ENCODE data around the gene IL32.

The IL32 gene

DNA sequence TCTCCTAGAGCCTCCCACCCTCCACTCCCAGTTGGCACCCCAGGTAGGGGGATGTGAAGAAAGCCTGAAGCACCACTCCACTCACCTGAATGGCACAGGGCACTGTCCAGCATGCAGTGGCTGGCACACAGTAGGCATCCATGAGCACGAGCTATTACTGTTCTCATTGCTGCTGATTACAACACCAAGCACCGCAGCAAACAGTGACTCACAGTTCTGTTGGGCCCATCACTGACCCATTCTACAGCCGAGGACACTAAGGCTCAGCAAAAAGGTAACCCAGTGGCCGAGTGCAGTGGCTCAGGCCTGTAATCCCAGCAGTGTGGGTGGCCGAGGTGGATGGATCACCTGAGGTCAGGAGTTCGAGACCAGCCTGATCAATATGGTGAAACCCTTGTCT is 30.9 kb downstream of the IL32 start:
- DNase-seq = no peak

DNA sequence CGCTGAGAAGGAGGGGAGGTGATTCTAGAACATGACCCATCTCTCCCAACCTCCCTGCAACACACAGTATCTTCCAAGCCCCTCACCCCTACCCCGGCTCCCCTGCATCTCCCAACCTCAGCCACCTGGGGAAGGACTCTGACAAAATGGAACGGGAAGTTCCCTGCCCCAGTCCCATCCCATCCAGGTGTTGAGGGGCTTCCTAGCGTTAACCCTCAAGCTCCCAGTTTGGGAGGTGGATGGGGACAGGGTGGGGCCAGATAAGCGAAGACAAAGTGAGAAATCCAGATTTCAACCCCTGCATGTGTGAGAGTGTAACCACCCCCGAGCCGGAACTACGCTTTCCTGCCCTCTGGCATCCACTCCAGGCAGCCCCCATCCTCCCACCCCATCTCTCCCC is 31.8 kb downstream of the IL32 start:
- Mint-ChIP-seq H3K4me1 (peaks cover 38% of the 10 kb centered on the region), H3K36me3 (ENCODE audit: low read depth) (no peaks in the 10 kb centered on the region), H3K9me3 (no peaks in the 10 kb centered on the region), H3K27me3 (peaks cover 4% of the 10 kb centered on the region), H3K27ac (no peak overlapping the region), H3K4me3 (no peak overlapping the region)
- ATAC-seq = no peak
- DNase-seq = no peak

More for the DNA sequence above, 30.9 kb downstream of the IL32 start:
- Mint-ChIP-seq H3K9me3 (no peaks in the 10 kb centered on the region), H3K4me1 (peaks cover 29% of the 10 kb centered on the region), H3K27me3 (peaks cover 4% of the 10 kb centered on the region), H3K36me3 (ENCODE audit: low read depth) (no peaks in the 10 kb centered on the region), H3K4me3 (no peak overlapping the region), H3K27ac (no peak overlapping the region)
- no peak for ATAC-seq

DNA sequence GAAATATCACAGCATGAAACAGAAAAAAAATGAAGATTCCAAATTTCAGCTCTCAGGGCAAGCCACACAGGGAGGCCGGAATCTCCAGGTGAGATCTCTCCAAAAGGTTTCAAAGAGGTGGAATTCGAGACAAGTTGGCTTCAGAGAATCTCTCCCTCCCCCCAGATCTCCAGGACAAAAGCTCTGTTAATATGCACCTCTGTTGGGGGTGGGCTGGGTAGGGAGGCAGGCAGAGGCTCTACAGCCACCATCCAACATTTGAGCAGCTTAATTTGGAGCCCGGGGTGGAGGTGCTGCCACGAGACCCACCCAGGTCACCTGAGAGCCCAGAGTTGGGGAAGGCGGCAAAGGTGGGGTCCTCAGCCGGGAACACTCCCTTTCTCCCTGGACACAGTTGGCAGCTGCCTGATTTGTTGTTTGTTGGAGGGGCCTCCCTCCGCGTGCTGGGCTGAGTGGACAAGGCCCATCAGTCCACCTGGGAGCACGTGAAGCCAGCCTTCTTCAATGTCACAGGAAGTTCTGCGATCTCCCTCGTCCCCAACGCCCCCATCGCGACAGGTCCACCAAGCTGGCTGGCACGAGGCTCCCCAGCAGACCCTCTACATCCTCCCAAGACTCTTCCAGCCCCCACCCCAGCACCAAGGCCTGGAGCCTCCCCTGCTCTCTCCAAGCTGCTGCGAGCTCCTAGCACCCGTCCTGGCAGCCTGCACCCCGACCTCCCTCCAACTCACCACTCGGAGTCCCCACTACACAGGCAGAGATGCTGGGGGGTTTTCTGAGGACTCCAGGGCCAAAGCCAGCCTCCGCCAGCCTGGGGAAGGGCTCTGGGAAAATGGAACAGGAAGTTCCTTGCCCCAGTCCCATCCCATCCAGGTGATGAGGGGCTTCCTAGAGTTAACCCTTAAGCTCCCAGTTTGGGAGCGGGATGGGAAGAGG is 33.3 kb downstream of the IL32 start, which contains the start of gene ZSCAN10:
Gene ZSCAN10, minus strand, starts transcription at position 836 of the 936 bp plus-strand sequence. CDS start 6,357 bp downstream, outside the sequence.
- Mint-ChIP-seq H3K27ac (peak within 1 kb of the TSS; percentile 82), H3K27me3 (peaks cover 4% of the 10 kb centered on the region), H3K36me3 (ENCODE audit: low read depth) (no peaks in the 10 kb centered on the region), H3K9me3 (no peaks in the 10 kb centered on the region), H3K4me1 (peaks cover 40% of the 10 kb centered on the region), H3K4me3 (peak within 1 kb of the TSS; percentile 71)
- ATAC-seq (no peak), DNase-seq (no peak)

DNA sequence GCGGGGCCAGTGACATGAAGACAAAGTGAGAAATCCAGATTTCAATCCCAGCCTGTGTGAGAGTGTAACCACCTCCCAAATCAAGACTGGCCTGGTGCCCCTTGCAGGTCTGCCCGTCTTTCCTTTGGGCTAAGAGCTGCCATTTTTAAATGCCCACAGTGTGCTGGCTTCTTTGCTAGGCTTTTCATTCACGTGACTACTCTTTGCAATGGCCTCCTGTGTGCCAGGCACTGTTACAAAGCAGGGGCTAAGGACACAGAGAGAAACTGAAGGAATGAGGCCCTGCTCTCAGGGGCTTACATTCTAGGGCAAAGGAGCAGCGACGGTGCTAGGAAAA is 33.9 kb downstream of the IL32 start:
- Mint-ChIP-seq H3K4me1 (peaks cover 40% of the 10 kb centered on the region), H3K4me3 (no peak overlapping the region), H3K27ac (no peak overlapping the region), H3K9me3 (no peaks in the 10 kb centered on the region), H3K36me3 (ENCODE audit: low read depth) (no peaks in the 10 kb centered on the region), H3K27me3 (peaks cover 4% of the 10 kb centered on the region)
- no peak for ATAC-seq
- DNase-seq = no peak

DNA sequence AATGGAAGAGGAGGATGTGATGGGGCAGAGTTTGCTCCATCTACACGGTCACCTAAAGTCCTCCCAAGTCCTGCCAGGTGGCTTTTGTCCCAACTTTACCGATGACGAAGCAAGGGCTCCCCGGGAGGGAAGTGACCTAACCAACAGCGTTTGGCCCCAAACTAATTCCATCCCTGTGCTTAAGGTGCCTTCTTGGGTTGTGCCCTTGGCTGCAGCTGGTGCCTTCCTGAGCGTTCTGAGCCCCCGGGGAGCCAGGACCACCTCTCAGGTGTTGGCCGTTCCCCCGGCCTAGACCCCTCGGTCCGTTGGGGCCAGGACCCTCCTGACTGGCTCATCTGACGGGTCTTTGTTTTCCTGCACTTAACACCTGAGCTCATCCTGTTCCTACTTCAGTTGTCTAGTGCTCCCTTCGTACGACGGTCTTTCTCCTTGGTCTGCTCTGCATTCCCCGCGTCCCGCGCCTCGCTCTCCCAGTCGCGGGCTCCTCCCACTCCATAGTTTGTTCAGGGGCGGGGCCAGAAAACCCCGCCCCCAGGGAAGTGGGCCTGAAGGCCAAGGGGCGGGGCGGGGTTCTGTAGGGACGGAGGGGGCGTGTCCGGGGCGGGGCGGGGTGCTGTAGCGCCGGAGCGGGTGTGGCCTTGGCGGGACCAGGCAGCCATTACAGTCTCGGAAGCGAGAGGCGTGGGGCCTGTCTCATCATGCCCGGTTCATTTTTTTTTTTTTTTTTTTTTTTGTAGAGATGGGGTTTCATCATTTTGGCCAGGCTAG is 34.5 kb downstream of the IL32 start:
- peak overlapping the region; percentile 82 for H3K27ac Mint-ChIP-seq
- H3K4me1 Mint-ChIP-seq = peaks cover 35% of the 10 kb centered on the region
- ATAC-seq (peak; percentile 77), DNase-seq (peak; percentile 94)
- H3K9me3 Mint-ChIP-seq = no peaks in the 10 kb centered on the region
- peaks cover 4% of the 10 kb centered on the region for H3K27me3 Mint-ChIP-seq
- H3K4me3 Mint-ChIP-seq = peak overlapping the region; percentile 71
- H3K36me3 Mint-ChIP-seq (ENCODE audit: low read depth) = no peaks in the 10 kb centered on the region

DNA sequence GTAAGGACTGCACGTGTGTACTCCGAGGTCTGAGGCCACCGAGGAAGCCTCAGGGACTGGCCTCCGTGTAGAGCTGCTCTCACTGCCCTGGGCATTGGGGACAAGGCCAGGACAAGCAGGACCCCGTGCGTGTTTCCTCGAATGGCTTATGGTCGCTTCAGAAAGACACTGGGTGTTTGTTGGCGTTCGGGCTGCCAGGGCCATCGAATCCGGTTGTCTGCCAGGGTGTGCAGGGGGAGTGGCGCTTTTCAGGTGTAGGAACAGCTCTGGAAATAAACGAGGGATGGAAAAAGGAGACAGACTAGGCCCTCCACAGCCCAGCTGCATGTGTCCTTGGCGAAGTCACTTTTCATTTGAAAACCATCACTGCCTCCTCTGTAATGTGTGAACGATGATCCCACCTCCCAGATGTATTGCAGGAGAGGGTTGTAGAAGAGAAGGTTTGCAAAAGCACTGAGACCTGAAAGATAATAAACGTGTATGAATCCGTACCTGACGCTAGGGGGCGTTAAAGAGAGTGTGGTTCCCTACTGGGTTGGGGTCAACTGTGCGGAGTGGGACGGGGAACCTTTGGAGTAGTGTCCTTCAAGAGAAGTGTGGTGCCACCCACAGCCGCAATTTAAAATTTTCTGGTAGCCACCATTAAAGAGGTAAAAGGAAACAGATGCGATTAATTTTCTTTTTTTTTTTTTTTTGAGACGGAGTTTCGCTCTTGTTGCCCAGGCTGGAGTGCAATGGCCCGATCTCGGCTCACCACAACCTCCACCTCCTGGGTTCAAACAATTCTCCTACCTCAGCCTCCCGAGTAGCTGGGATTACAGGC is 35.8 kb downstream of the IL32 start:
- H3K27ac Mint-ChIP-seq = peak overlapping the region; percentile 77
- DNase-seq (peak; percentile 57), ATAC-seq (no peak)
- peaks cover 4% of the 10 kb centered on the region for H3K27me3 Mint-ChIP-seq
- H3K36me3 Mint-ChIP-seq (ENCODE audit: low read depth) = no peaks in the 10 kb centered on the region
- peak overlapping the region; percentile 74 for H3K4me3 Mint-ChIP-seq
- no peaks in the 10 kb centered on the region for H3K9me3 Mint-ChIP-seq
- H3K4me1 Mint-ChIP-seq = peaks cover 36% of the 10 kb centered on the region

DNA sequence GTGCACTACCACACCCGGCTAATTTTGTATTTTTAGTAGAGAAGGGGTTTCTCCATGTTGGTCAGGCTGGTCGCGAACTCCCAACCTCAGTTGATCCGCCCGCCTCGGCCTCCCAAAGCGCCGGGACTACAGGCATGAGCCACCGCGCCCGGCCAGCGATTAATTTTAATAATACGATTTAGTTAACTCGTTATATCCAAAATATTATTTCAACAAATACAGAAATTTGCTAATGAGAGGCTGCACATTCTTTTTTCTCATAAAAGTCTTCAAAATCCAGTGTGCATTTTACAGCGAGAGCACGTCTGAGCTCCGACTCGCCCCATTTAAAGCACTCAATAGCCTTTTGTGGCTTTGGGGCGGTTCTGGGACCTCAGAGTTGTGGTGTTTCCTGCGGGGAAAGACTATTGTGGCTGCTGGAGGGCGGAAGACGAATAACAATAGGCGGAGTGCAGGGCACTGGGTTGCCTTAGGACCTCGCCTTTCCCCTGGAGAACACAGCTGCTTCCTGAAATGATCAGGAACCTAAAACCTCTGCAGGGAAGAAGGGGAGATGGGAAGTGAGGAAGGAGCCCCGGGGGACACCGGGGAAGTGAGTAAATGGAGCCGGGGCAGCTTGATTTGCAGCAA is 36.5 kb downstream of the IL32 start:
- peaks cover 4% of the 10 kb centered on the region for H3K27me3 Mint-ChIP-seq
- no peaks in the 10 kb centered on the region for H3K9me3 Mint-ChIP-seq
- ATAC-seq (no peak), DNase-seq (peak; percentile 33)
- no peaks in the 10 kb centered on the region for H3K36me3 Mint-ChIP-seq (ENCODE audit: low read depth)
- peaks cover 38% of the 10 kb centered on the region for H3K4me1 Mint-ChIP-seq
- no peak overlapping the region for H3K27ac Mint-ChIP-seq
- peak overlapping the region; percentile 74 for H3K4me3 Mint-ChIP-seq

DNA sequence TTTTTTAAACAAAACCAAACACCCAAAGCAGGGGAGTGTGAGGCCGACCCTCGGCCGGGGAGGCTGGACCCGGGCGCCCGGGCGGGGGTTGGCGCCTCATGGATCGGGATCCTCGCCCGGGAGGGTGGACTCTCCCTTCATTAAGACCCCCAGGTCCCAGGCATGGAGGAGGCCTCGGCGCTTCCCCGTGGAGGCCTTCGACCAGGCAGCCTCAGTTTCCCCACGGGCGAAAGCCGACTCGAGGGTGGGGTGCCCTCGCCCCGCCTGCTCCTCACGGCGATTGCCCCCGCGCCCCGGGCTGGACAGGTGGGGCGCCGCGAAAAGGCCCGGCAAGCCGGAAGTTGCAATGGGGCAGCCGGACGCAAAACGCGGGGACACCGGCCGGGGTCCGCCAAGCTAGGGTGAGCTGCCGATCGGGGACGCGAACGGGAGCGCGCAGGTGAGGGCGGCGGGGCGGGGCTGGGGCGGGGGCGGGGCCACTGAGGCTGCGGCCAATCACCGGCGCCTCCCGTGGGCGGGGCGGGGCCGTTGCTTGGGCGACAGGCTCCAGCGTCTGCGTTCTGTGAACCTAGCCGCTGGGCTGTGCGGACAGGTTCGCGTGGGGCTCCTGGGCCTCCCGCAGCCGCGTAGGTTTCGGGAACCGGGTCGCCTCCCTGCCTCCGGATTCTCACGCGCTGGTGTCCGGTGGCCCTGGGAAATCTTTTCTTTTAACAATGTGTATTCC is 40.9 kb downstream of the IL32 start:
- ATAC-seq (peak; percentile 92), DNase-seq (peak; percentile 94)
- Mint-ChIP-seq H3K4me3 (peak overlapping the region; percentile 82), H3K9me3 (no peaks in the 10 kb centered on the region), H3K4me1 (peaks cover 30% of the 10 kb centered on the region), H3K27ac (peak overlapping the region; percentile 86), H3K36me3 (ENCODE audit: low read depth) (no peaks in the 10 kb centered on the region), H3K27me3 (peaks cover 2% of the 10 kb centered on the region)

DNA sequence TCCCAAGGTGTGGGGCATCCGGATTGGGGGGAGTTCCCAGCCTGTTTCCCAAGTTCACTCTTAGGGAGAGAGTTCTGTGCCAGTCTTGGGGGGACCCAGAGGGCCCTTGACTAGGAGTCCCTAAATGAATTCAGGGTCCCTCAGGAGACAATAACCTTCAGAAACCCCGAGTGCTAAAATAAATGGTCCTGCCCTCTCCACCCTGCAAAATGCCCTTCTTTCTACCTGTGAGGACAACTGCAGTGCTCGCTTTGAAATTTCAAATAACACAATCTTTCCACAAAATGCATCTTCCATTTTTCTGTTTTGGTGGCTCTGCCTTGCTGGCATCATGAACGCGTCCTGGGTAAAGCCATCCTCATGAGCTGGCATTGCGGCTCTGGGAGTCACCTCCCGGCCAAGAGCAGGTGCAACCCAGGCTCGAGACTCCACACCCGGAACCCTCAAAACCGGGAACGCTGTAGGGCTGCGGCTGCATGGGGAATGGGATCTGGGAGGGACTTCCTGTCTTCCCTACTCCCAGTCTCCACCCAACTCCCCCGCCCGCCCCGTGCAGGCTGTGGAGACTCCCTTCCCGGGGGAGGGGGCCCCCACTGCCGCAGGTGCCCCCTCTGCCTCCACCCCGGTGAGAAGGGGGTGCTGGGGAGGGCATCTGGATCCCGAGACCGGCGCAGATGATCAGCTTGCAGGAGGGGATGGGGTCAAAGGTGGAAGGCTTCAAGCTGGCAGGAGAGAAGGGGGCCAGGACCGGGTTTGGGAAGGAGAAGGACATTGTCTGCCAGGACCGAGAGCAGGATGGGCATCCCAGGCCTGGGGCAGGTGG is 46.8 kb downstream of the IL32 start, which contains the start of gene ZNF205:
Gene ZNF205, plus strand, starts transcription at position 529 of the 823 bp plus-strand sequence. CDS start 845 bp downstream, outside the sequence.
- no peak within 1 kb of the TSS for H3K27ac Mint-ChIP-seq
- no peaks in the 10 kb centered on the region for H3K36me3 Mint-ChIP-seq (ENCODE audit: low read depth)
- no peaks in the 10 kb centered on the region for H3K9me3 Mint-ChIP-seq
- DNase-seq (no peak), ATAC-seq (no peak)
- peaks cover 2% of the 10 kb centered on the region for H3K4me1 Mint-ChIP-seq
- H3K4me3 Mint-ChIP-seq = no peak within 1 kb of the TSS
- peaks cover 2% of the 10 kb centered on the region for H3K27me3 Mint-ChIP-seq

DNA sequence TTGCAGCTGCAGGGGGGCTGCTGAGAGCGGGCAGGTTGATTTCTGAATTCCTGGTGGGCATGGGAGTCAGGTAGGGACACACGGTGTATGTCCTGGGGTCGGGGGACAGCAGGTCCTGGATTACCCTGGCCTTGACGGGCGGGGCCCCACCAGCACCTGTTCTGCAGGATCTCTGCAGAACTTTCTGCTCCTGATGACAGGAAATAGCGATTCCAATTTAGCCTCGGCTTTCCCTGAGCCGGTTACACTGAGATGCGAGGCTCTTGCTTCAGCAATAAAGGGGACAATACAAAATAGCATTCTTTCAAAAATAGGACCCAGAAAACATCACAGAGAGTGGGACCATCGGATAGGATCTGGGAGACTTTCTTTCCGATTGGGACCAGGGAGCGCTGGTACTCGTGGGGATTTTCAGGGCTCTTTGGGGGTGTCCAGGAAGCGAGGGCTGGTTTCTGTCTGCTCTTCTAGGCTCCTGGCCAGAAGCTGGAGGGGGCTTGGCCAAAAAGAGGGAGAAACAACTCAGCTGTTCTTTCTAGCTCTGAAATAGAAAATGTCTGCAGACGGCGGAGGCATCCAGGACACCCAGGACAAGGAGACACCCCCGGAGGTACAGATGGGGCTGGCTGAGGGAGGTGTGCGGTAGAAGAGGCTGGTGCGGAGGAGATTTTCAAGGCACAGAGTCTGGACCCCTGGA is 47.6 kb downstream of the IL32 start:
- Mint-ChIP-seq H3K27ac (no peak overlapping the region), H3K9me3 (no peaks in the 10 kb centered on the region), H3K4me3 (no peak overlapping the region), H3K4me1 (no peaks in the 10 kb centered on the region), H3K36me3 (ENCODE audit: low read depth) (no peaks in the 10 kb centered on the region), H3K27me3 (peaks cover 2% of the 10 kb centered on the region)
- DNase-seq (no peak), ATAC-seq (no peak)

DNA sequence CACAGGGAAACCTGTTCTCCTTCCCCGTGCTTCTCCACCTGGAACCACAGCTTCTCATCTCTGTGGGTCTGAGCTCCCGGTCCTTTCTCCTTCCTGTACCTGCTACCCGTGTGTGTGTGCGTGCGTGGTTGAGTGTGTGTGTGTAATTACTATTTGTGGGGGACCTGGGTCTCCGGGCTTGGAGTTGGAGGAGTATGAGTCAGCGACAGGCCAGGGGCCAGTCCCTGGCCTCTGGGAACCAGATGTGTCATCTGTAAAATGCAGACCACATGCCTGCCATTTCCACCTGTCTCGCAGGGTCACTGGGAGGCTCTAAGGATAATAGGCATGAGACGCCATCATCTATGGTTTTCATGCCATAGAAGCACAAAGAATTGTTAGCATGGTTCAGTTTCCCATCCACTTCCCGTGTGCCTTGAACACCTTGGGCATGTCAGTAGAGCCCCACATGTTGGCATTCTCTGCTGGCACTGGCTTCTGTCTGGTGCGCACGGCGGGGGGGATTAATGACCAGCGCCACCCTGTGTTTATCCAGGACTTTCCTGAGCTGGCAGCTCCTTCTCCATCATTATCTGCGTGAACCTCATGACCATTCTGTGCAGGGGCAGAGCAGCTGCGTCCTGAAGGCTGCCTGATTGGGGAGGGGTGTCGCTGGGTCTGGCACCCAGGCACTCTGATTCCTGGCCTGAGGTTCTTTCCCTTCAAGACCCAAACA is 48.5 kb downstream of the IL32 start:
- no peak overlapping the region for H3K27ac Mint-ChIP-seq
- no peak overlapping the region for H3K4me3 Mint-ChIP-seq
- H3K36me3 Mint-ChIP-seq (ENCODE audit: low read depth) = no peaks in the 10 kb centered on the region
- H3K4me1 Mint-ChIP-seq = no peaks in the 10 kb centered on the region
- no peaks in the 10 kb centered on the region for H3K9me3 Mint-ChIP-seq
- DNase-seq = no peak
- ATAC-seq = no peak
- peaks cover 2% of the 10 kb centered on the region for H3K27me3 Mint-ChIP-seq

DNA sequence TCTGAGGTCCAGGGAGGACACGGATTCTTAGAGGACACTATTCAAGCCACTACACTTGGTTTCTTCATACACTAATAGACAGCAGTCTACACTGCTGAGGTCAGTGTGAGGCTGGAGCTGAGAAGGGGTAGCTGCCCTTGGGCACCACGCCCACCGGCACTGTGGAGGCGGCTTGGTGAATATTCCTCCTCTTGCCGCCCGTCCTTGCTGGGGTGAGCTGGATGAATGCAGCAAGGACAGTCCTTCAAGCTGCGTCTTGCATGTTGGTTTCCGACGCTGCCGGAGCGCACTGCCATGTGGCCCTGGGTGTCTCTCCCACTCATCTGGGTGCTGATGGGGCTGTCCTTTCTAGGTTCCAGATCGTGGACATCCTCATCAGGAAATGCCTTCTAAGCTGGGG is 49.6 kb downstream of the IL32 start:
- DNase-seq = no peak
- Mint-ChIP-seq H3K9me3 (no peaks in the 10 kb centered on the region), H3K27ac (no peak overlapping the region), H3K27me3 (peaks cover 2% of the 10 kb centered on the region), H3K36me3 (ENCODE audit: low read depth) (no peaks in the 10 kb centered on the region), H3K4me3 (no peak overlapping the region), H3K4me1 (no peaks in the 10 kb centered on the region)
- no peak for ATAC-seq
